GM23338 (cell line): ENCODE results near the gene ICAM2.
"Not testable (repeated sequence)": the region's sequence is repeated elsewhere in the genome, so short reads cannot be mapped to it uniquely, and the experiment has no call there.

ENCODE experiments used
- CREB1 ChIP-seq: fragments of 250-450 bp; sonication (Bioruptor Pico); IDR thresholded peaks from 2 replicates; pipeline ENCODE4 v1.5.0; 2020; ENCODE audit warnings: low read depth, mild to moderate bottlenecking, moderate library complexity
- CTCF ChIP-seq, 2 experiments: fragments of 200-600 bp in 1 of 2; sonication (generic) in 1 of 2; conservative IDR thresholded peaks; 2 replicates each; pipeline versions ENCODE4 v1.5.1 to v1.6.1; 2016 to 2017; ENCODE audit warnings: antibody characterized with exemption in 2 of 2, low read depth in 2 of 2, mild to moderate bottlenecking in 2 of 2, moderate library complexity in 1 of 2
- EZH2 ChIP-seq: fragments of 200-600 bp; sonication (generic); IDR thresholded peaks from one replicate; pipeline ENCODE4 v1.8.0; 2017; ENCODE audit warnings: antibody characterized with exemption, mild to moderate bottlenecking, low read depth; ENCODE audit not compliant: unreplicated experiment

GRCh38 chr17:63982641-63983040 lies 37.8 kb downstream of the ICAM2 start:
- TF ChIP-seq EZH2; CTCF (conservative IDR thresholded peaks at IDR 0.05; ENCODE audit: low read depth in 2 of 2); CREB1 (CRISPR knock-in tag): not testable (repeated sequence)
